GM21576 (cell line): ENCODE results near the gene MAPK12.

Experiments used
- ATAC-seq: cut with Tn5 transposase; IDR thresholded peaks from one replicate; pipeline ENCODE4 v1.9.1; 2021; ENCODE audit warnings: mild to moderate bottlenecking, moderate library complexity; ENCODE audit not compliant: unreplicated experiment

Gene MAPK12

GRCh38 chr22:50299785-50300619 lies 38.5 kb upstream of the MAPK12 start:
- no peak for ATAC-seq

DNA sequence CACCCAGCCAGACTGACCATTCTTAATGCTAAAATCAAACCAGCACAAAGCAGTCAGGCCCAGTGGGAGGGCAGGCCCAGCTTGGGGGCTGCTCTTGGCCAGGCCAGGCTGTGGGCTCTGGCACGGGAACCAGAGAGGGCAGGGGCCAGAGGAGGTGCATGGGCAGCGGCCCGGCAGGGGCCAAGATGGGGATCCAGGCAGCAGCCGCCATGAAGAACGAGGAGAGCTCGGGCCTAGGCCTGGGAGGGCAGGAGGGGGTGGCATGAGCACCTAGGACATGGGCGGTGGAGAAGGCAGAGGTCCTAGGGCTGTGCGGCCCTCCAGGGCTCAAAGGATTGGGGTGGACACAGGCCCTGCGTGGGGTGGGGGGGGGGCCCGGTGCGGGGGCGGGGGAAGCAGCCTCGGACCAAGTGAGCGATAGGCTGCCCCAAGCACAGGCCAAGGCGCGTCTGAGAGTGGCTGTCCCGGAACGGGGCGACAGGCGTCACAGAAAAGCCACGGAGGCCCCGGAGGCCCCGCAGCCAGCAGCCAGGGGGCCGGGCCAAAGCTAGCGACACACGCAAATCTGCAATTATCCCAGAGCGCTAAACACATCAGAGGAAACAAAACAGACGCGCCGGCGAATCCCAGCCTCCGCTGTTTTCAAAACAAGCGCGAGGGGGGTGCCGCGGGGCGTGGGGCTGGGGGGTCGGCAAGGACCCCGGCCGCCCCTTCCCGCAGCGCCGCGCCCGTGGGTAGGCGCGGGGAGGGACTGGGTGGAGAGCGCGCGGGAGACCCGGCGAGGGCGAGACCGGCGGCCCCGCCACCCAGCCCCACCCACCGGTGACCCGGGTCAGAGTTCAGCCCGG lies 37.7 kb upstream of the MAPK12 start:
- no peak for ATAC-seq

DNA sequence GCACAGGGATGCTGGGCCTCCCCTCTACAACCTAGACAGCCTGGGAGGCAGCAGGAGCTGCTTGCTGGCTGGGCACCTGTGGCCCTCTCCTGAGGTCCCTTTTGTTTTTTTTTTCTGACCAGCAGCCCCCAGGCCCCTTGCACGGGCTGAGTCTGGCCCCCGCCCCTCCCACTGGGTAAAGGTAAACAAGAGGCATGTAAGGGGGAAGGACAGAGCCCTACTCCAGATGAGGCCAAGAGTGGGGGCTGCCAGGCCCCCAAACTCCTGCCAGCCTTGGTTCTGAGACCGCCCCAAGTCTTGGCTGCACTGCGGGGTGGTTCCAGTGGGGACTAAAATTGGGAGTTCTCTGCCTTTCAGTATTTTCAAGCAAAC lies 36.8 kb upstream of the MAPK12 start:
- no peak for ATAC-seq

GRCh38 chr22:50297510-50298265 lies 36.2 kb upstream of the MAPK12 start:
- ATAC-seq = no peak

GRCh38 chr22:50296658-50297490 lies 35.4 kb upstream of the MAPK12 start:
- no peak for ATAC-seq

DNA sequence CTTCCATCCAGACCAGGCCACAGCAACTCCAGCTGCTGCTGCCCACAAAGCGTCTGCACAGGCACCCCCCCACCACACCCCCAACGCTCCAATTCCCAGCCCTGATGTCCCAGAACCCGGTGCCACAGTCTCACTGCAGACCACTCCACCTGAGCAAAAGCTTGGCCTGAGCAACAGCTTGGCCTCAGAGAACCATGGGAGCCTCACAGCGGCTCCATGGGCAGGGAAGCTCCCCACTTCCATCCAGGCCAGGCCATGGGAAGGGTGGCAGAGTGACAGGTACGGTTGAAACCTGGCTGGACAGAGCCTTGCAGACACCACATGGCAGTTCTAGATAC lies 32.8 kb upstream of the MAPK12 start:
- ATAC-seq = no peak

DNA sequence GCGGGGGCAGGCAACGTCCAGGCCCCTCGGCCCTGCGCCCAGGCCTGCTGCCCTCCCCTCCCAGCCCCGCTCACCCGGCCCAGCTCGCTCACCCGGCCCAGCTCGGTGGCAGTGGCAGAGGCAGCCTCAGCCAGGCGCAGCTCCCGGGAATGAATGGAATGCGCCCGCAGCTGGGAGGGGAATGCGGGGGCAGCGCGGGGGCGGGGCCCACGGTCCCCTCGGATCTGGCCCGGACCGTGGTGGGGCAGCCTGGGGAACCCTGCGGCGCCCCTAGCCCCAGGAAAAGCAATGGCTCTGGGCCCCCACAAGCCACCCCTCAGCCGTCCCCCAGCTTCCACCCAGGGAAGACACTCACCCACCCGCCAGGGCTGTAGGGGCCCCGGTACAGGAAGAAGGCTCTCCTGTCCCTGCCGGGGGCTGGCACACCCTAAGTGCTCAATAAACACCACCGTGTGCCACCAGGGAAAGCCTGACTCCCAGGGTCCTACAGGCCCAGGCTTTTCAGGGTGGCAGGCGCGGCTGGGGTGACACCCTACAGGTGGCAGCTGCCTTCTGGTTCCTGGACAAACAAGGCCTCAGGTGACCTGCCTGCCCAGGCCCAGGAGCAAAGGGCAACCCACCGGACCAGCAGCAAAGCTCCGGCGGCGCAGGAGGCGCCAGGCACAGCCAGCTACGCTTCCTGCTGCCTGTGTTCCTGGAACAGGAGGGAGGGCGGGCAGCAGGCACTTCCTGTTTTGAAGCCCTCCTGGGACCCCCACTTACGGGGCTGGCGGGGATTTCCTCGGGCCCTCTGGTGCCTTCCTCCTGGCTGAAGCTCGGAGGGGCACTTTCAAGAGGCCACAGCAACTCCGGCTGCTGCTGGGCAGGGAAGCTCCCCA lies 32.2 kb upstream of the MAPK12 start:
- no peak for ATAC-seq

DNA sequence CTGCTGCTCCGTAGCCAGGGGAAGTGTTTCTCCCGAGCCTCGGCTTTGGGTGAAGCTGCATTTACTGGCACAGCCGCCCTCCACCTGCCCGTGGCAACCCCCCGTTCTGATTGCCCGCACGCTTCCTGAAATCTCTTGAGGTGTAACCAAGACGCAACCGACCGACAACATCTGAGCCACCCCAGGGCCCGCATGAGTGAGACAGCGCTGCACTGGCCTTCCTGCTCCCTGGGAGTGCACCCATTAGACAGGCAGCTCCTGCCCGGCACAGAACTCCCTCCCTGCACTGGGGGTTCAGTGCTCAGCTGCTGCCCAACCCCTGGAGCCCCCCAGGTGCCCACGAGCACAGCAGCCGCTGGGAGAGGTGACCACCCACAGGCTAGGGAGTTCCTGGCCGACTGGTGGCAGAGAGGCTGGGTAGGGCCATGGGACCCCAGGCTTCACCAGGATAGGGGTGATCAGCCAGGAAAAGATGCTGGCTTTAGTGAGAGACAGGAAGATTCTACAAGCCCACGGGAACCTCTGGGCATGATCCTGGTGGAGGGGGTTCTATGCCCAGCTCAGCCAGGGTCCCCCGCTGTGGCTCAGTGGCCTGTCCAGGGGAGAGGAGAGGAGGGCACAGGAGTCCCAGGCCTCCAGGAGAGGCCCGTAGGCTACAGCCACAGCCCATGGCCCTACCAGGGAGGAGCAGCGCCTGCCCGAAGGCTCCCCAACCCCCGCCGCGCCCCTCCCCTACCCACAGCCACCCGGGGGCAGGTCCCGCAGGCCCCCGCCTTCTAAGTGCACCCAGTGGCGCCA lies 31.4 kb upstream of the MAPK12 start:
- no peak for ATAC-seq

GRCh38 chr22:50289942-50290630 lies 28.6 kb upstream of the MAPK12 start:
- no peak for ATAC-seq

DNA sequence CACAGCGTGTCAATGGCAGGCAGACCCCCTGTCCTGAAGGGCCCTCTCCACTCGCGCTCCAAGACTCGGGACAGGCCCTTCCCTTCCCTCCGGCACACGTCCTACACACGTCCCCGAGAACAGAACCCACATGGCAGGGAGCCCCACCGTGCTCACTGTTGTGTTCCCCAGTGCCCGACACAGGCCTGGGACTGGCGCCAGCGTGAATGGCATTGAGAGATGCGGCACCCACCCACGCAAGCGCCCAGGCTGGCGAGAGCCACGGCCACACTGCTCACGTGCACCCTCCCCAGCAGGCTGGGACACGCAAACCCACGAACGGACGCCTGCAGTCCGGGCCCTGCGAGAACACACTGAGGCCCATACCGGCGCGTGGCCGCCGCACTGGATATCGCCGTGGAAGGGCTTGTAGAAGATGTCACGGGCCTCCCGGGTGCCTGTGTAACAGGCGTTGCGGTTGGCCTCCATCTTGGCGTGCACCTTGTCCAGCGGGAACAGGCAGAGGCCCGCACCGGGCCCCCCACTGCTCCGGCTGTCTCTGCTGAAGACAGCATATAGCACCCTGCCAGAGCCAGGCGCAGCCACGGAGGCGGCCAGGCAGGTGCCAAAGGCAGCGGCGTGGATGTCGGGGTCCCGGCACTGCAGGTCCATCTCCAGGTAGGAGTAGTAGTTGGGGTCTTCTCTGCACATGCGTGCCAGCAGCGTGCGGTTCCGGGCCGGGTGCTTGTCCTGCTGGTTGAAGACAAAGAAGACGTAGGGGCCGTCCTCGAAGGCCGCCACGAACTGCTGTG lies 27.9 kb upstream of the MAPK12 start:
- no peak for ATAC-seq

GRCh38 chr22:50287731-50288130 lies 26.2 kb upstream of the MAPK12 start:
- ATAC-seq = no peak

DNA sequence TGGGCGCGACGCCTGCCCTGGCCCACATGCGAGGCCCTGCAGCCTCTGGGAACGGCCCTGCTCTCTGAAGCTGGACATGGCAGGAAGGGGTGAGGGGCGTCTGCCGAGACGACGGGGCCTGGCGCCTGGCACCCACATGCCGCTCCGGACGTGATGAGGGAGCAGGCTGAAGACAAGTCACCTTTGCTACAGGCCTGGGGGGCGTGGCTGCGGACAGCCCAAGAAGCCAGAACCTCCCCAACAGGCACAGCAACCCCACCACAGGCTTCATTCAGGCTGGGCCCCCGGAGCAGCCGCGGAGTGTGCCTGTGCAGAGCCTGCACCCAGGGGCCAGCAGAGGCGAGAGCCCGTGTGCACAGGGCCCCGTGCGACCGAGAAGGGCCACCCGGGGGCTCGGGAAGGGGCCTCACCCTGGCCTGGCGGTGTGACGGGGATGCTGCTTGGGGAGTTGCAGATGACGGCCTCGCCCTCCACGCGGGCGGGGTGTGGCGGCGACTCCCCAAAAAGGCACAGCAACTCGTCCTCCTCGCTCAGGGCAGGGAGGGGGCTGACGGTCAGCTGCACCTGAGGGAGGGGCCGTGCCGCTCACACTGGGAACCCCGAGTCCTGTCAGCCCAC lies 25.3 kb upstream of the MAPK12 start:
- ATAC-seq = no peak

GRCh38 chr22:50286275-50286674 lies 24.8 kb upstream of the MAPK12 start:
- no peak for ATAC-seq

- ATAC-seq = no peak
Measured at GRCh38 chr22:50285568-50286229, 24.2 kb upstream of the MAPK12 start.

DNA sequence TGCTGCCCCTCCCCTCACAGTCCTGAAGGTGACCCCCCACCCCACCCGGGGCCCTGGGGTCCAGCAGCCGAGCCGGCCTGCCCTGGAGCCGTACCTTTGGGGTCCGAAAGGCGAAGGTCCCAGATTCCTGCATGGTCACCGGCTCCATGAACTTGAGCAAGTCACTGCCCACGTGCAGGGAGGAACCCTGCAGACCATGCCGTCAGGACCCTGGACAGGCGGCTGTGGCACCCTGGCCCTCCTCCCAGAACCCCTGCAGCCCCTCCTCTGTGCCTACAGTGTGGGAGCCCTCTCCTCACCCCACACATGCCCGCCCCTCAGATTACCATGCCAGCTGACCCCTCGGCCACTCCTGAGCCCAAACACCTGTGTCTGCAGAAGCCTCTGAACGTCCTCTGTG lies 23.0 kb upstream of the MAPK12 start:
- ATAC-seq = no peak

DNA sequence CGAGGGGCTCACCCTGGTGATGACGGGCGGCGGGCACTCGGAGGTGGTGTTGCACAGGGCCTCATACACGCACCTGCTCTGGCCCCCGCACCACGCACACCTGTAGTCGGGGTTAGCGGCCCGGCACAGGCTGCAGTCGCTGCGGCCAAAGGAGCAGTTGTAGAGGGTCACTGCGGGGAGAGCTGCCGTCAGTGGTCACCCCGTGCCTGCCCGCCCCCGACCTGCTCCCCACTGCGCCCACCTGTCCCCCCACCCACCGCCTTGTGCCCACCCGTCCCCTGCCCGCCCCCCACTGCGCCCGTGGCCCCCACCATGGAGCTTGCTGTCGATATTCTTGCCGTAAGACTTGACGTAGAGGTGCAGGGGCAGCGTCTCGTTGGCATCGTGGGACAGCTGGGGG lies 22.3 kb upstream of the MAPK12 start:
- ATAC-seq = no peak
